Measurements from ENCODE around the gene CATSPER1. TPM values are rescaled to one million over a fixed set of nuclear protein-coding genes. Genes with fewer than 3 reads are reported as not detected.
A peak's percentile ranks its signal among the peaks of the same experiment; 100 is the strongest.

The CATSPER1 gene
- total and polyA plus RNA-seq, 2 of the 8 experiments (the other 6 are each of a cell fraction or from before 2014, with no cell fraction given), result not detected

- WGBS, 2 experiments (ENCODE audit: extremely low coverage in 1 of 2, insufficient coverage in 1 of 2, insufficient read length in 1 of 2, insufficient replicate concordance in 2 of 2, low coverage in 1 of 2, low lambda C conversion rate in 2 of 2, missing lambda C conversion rate in 1 of 2), result 3% methylated on average over 43 of the region's 55 CpGs; no CpG with 5 or more reads in 1 of the 2 experiments
- Histone ChIP-seq H3K23me2 (ENCODE audit: low read depth, low read length) (peaks cover 2% of the 10 kb centered on the region; the same call in 1 of the 2 replicates), H3K27ac (ENCODE audit: low read depth, low read length) (peak within 1 kb of the TSS; percentile 87), H3K79me1 (ENCODE audit: low read depth, low read length) (peaks cover 8% of the 10 kb centered on the region), H4K5ac (ENCODE audit: insufficient read length, low read depth, low read length) (peak within 1 kb of the TSS; percentile 22), H2AK5ac (ENCODE audit: low read depth, low read length) (no peak within 1 kb of the TSS), H2BK20ac (ENCODE audit: low read length) (no peak within 1 kb of the TSS), H3K36me3 (ENCODE audit: control insufficient read depth in 2 of 4, insufficient read depth in 4 of 4, low read length in 3 of 4) (peaks cover 16 to 43% (median 30%) of the 10 kb centered on the region in 4 experiments), H3K4me1 (replicated peaks in 1 of 4; ENCODE audit: control insufficient read depth in 3 of 4, insufficient read depth in 4 of 4, low read length in 3 of 4) (peaks cover 0 to 10% (median 5%) of the 10 kb centered on the region in 4 experiments; a peak in 5 of 7 replicates), H3K27me3 (replicated peaks in 1 of 4; ENCODE audit: control insufficient read depth in 3 of 4, extremely low read depth in 1 of 4, insufficient read depth in 3 of 4, low read length in 3 of 4) (no peaks in the 10 kb centered on the region), H3K4me2 (ENCODE audit: insufficient read depth in 1 of 2, low read depth in 2 of 2, low read length in 2 of 2) (peak within 1 kb of the TSS; percentile 75 to 83), H2BK5ac (ENCODE audit: low read depth, low read length) (peak within 1 kb of the TSS; percentile 76; the same call in 1 of the 2 replicates), H3K9ac (replicated peaks in 1 of 4; ENCODE audit: extremely low read depth in 1 of 4, low read depth in 3 of 4, low read length in 3 of 4) (peak within 1 kb of the TSS; percentile 56 to 86 (median 82)), H4K91ac (replicated peaks; ENCODE audit: insufficient read length, low read length) (peak within 1 kb of the TSS; percentile 72), H2BK12ac (ENCODE audit: low read depth, low read length) (no peak within 1 kb of the TSS), H3K56ac (replicated peaks; ENCODE audit: insufficient read length, low read depth, low read length) (peak within 1 kb of the TSS; percentile 82), H3K79me2 (ENCODE audit: control insufficient read depth in 1 of 2, insufficient read depth in 2 of 2, low read length in 2 of 2) (peaks cover 0 to 25% of the 10 kb centered on the region in 2 experiments; a peak in 2 of 4 replicates), H2BK15ac (ENCODE audit: low read length) (peak within 1 kb of the TSS; percentile 99; the same call in 1 of the 2 replicates), H2AFZ (ENCODE audit: low read length) (peak within 1 kb of the TSS; percentile 74), H4K20me1 (replicated peaks in 1 of 2; ENCODE audit: control insufficient read depth in 1 of 2, insufficient read depth in 2 of 2, low read length in 2 of 2) (peaks cover 6 to 11% of the 10 kb centered on the region in 2 experiments), H4K8ac (ENCODE audit: extremely low read depth, insufficient read depth, low read length) (peak within 1 kb of the TSS; percentile 99), H3K4ac (replicated peaks; ENCODE audit: insufficient read length, low read depth, low read length) (peak within 1 kb of the TSS; percentile 34), H2BK120ac (replicated peaks; ENCODE audit: low read depth, low read length) (no peak within 1 kb of the TSS), H3K18ac (ENCODE audit: extremely low read depth, low read length) (peak within 1 kb of the TSS; percentile 85; the same call in 1 of the 2 replicates), H3K4me3 (ENCODE audit: extremely low read depth in 1 of 4, insufficient read depth in 2 of 4, low read depth in 3 of 4, low read length in 4 of 4) (peak within 1 kb of the TSS; percentile 67 to 99 (median 94)), H3K23ac (ENCODE audit: insufficient read length) (no peak within 1 kb of the TSS), H3K14ac (ENCODE audit: insufficient read length) (no peak within 1 kb of the TSS), H3K9me3 (ENCODE audit: insufficient read depth in 2 of 2, low read depth in 1 of 2, low read length in 1 of 2) (no peaks in the 10 kb centered on the region)
- peak; percentile 81 to 94 for DNase-seq (ENCODE audit: low read depth in 1 of 2, low spot score in 2 of 2)
- ChIA-PET POLR2A (ENCODE audit: partially characterized antibody) (interaction anchor here (0.5 to 1.8 kb wide), 18 partner anchors 10 to 370 kb away, joined by 3 to 15 read pairs (median 4); partner anchors contain the start of genes CST6, FIBP, MUS81 and SF3B2), CTCF (ENCODE audit: partially characterized antibody) (interaction anchor here (1.0 to 1.9 kb wide), 7 partner anchors 20 to 142 kb away, joined by 4 to 5 read pairs (median 4); partner anchors contain the start of genes CCDC85B, FIBP and MUS81)
- FAIRE-seq, result no peak
- TF ChIP-seq USF2 (IDR thresholded peaks at IDR 0.05; ENCODE audit: low read length) (no peak), CREB1 (IDR thresholded peaks at IDR 0.05) (peak; percentile 79), SIN3A (conservative IDR thresholded peaks at IDR 0.05 in 1 of 2, IDR thresholded peaks at IDR 0.05 in 1 of 2; ENCODE audit: low read depth in 1 of 2, low read length in 2 of 2) (peak in 1 of 2 experiments; percentile 97; a peak in 2 of 4 replicates), SIX5 (IDR thresholded peaks at IDR 0.05; ENCODE audit: low read depth, low read length) (peak; percentile 43), RAD21 (IDR thresholded peaks at IDR 0.05 in 1 of 2, conservative IDR thresholded peaks at IDR 0.05 in 1 of 2; ENCODE audit: low read depth in 2 of 2, low read length in 2 of 2) (0 out of 4 replicates have a peak, but pooled peaks of 1 of the 2 experiments have one; percentile 0), HDAC6 (IDR thresholded peaks at IDR 0.05; ENCODE audit: low read depth, low read length) (no peak), RFX5 (IDR thresholded peaks at IDR 0.05; ENCODE audit: borderline replicate concordance, low read depth, low read length) (no peak), PHF8 (conservative IDR thresholded peaks at IDR 0.05; ENCODE audit: low read depth, low read length) (peak; percentile 70), FOSL1 (IDR thresholded peaks at IDR 0.05; ENCODE audit: insufficient read depth, low read depth, low read length) (no peak), SIRT6 (IDR thresholded peaks at IDR 0.05; ENCODE audit: low read length) (no peak)
Measured at GRCh38 chr11:66001942-66002647, 24.2 kb downstream of the CATSPER1 start, which contains the start of the genes BANF1 and EIF1AD. Gene BANF1 (plus strand): TSS chr11:66002503. CDS start chr11:66003251, 748 bp downstream. Gene EIF1AD (minus strand): TSS chr11:66002157. CDS start chr11:66000389, 1,768 bp downstream.
